HG03521 (cell line): Measurements from ENCODE around the gene C1orf226.
"Not testable (repeated sequence)": the region's sequence is repeated elsewhere in the genome, so short reads cannot be mapped to it uniquely, and the experiment has no call there.

Experiments
- ATAC-seq: cut with Tn5 transposase; IDR thresholded peaks from one replicate; pipeline ENCODE4 v1.9.1; 2021; ENCODE audit warnings: mild to moderate bottlenecking, moderate library complexity; ENCODE audit not compliant: unreplicated experiment

C1orf226 gene

DNA sequence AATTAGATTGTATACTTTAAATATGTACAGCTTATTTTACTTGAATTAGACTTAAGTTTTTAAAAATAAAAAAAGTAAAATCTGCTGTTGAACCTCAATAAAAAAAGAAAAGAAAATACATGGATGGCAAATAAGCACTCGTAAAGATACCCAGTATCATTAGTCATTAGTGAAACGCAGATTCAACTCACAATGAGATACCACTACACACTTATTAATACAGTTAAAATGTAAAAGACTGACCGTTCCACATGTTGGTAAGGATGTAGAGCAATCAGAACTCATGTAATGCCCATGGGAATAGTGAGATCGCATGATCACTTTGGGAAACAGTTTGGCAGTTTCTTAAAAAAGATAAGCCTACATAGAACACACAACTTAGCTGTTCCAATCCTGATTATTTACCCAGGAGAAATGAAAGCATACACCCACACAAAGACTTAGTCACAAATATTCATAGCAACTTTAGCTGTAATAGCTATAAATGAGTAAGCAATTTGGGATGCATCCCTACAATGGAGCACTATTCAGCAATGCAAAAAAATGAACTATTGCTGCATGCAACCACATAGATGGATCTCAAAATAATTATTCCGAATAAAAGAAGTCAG is 23.1 kb downstream of the C1orf226 start:
- no peak for ATAC-seq

DNA sequence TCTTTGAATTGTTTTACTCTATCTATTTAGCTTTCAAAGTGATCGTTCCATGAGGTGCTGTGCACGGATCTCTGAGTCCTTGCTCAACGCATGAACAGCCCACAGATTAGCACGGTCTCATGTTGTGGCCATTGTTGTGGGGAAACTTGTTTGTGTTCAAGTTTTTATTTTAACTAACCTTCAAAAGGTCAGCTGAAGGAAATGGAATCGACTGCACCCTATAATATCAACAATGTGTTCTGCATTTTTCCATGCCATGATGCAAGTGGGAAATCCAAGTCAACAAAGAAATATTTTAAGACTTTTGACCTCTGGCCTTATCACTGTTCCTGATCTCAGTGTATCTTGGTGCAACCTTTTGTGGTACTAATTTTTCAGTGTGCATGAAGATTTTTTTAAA is 24.3 kb downstream of the C1orf226 start:
- no peak for ATAC-seq

GRCh38 chr1:162406811-162407210 is 25.3 kb downstream of the C1orf226 start:
- no peak for ATAC-seq

DNA sequence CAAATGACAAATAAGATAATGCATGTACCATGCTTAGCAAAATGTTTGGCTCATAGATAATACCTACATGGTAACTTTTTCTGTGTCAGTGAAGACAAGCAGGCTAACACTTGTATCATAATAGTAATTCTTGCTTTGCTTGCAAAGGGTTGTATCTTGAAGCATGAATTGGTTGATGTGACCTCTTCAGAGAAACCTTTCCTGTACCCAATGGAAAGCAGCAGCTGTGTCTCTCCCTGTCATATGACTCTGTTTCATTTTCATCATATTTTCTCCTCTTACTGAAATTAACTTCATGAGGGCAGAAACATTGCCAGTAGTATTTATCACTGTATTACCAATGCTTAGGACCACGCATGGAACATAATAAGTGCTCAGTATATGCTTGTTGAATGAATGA is 26.0 kb downstream of the C1orf226 start:
- ATAC-seq: no peak

DNA sequence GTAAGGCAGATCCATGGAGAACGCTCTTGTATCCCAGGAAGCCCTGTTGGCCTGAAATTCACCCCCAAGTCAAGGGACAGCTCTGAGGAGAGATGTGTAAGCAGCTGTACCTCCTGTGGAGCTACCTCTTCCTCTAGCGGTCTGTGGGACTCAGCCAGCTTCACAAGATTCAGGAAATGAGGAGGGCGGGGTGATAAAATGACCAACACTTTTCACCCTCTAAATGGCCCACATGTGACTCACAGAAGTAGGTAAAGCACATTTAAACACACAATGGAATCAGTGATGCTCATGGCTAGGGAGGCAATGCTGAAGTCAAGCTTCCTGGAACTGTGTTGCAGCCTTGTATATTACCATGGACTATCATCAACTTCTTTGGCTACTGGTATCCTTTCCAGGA is 30.5 kb downstream of the C1orf226 start, which contains the start of gene SH2D1B:
Gene SH2D1B (minus strand): TSS at position 135 of the 400 bp plus-strand sequence. CDS start 120 bp downstream, at position 15.
- no peak for ATAC-seq

DNA sequence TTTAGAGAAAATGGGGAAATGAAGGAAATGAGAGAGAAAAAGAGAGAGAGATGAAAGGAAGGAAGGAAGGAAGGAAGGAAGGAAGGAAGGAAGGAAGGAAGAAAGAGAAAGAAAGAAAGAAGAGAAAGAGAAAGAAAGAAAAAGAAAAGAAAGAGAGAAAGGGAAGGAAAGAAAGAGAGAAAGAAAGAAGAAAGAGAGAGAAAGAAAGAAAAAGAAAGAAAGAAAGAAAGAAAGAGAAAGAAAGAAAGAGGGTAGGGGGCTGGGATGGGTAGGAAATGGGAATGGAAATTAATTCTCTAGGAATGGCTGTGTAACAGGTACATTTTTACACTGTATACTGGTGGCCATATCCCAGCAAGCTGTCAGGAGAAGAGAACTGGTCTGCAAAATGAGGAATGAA is 34.7 kb downstream of the C1orf226 start:
- no peak for ATAC-seq

GRCh38 chr1:162416909-162417308 is 35.4 kb downstream of the C1orf226 start:
- ATAC-seq: no peak

GRCh38 chr1:162417650-162418049 is 36.1 kb downstream of the C1orf226 start:
- ATAC-seq: no peak

GRCh38 chr1:162418584-162418983 is 37.1 kb downstream of the C1orf226 start:
- not testable (repeated sequence) for ATAC-seq

DNA sequence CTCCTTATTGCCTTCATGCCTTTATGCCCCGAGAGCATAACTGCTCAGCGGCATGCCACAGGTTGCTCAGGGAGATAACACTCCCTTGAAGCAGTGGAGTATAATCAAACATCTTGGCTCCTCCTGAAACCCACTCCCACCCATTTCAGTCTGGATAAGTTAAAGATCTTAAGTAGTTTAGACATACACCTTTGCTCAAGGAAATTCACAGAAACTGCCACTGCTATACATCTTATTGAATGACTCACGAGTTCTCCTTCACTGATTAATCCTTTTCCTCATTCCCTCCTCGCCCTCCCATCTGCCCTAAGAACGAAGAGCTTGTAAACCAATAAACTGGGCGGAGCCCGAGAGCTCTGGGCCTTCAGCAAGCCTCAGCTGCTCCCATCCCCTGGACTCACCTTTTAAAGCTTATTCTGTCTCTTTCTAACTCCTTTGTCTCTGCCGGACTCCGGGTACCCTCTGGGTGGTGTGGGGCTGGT is 38.0 kb downstream of the C1orf226 start:
- ATAC-seq: not testable (repeated sequence)

GRCh38 chr1:162420120-162420519 is 38.6 kb downstream of the C1orf226 start:
- ATAC-seq: no peak

GRCh38 chr1:162421258-162422164 is 40.0 kb downstream of the C1orf226 start:
- no peak for ATAC-seq

DNA sequence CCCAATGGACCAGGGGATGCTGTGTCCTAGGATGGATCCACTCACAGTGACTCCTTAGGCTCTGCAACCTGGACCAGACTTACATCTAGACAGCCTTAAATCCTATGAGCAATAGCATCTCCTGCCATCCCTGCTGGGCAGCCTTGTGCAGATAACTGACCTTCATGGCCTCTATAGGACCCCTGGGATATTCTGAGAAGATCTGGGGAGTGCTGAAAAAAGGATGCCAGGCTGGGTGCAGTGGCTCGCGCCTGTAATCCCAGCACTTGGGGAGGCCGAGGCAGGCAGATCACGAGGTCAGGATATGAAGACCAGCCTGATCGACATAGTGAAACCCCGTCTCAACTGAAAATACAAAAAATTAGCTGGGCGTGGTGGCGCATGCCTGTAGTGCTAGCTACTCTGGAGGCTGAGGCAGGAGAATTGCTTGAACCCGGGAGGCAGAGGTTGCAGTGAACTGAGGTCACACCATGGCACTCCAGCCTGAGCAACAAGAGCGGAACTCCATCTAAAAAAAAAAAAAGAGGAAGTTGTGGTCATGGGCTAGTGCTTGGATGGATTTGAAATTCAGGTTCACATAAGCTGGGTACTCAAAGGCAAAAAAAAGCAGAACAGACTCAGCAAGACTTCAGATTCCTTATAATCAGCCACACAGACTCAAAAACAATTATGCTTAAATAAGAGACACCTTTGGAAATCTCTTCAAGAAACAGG is 41.3 kb downstream of the C1orf226 start:
- ATAC-seq: no peak

- ATAC-seq: no peak
These were observed 49.1 kb downstream of the C1orf226 start for GRCh38 chr1:162430583-162430982.

DNA sequence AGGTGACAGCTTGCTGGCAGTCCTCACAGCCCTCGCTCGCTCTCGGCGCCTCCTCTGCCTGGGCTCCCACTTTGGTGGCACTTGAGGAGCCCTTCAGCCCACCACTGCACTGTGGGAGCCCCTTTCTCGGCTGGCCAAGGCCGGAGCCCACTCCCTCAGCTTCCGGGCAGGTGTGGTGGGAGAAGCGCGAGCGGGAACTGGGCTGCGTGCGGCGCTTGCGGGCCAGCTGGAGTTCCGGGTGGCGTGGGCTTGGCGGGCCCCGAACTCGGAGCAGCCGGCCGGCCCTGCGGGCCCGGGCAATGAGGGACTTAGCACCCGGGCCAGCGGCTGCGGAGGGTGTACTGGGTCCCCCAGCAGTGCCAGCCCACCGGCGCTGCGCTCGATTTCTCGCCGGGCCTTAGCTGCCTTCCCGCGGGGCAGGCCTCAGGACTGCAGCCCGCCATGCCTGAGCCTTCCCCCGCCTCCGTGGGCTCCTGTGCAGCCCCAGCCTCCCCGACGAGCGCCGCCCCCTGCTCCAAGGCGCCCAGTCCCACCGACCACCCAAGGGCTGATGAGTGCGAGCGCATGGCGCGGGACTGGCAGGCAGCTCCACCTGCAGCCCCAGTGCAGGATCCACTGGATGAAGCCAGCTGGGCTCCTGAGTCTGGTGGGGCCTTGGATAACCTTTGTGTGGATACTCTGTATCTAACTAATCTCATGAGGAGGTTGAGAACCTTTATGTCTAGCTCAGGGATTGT is 51.6 kb downstream of the C1orf226 start:
- ATAC-seq: not testable (repeated sequence)
